Stimulated activated CD8-positive, alpha-beta memory T cell treated with anti-CD3 and anti-CD28 coated beads, Interleukin-7, amount 100 ng/mL, for 4 hours (primary cell): ENCODE data around the gene PLA2G2A.
"Not testable (repeated sequence)": the region's sequence is repeated elsewhere in the genome, so short reads cannot be mapped to it uniquely, and the experiment has no call there.

Experiments used
- DNase-seq, 2 donors: peaks; one replicate each; pipeline ENCODE4 v3.0.0-alpha.2; 2020; ENCODE audit warnings: low read depth in 2 of 2

The PLA2G2A gene

GRCh38 chr1:19979494-19979977, at the start of gene PLA2G2A:
PLA2G2A (minus strand) TSS chr1:19979618; CDS start chr1:19978773, 845 bp downstream.
- DNase-seq = no peak

- DNase-seq = no peak
These were observed 49.3 kb upstream of the PLA2G2A start for GRCh38 chr1:20028726-20029125.

GRCh38 chr1:20028125-20028524, 48.7 kb upstream of the PLA2G2A start:
- no peak for DNase-seq

GRCh38 chr1:20017741-20018140, 38.3 kb upstream of the PLA2G2A start:
- no peak for DNase-seq

GRCh38 chr1:20014153-20014552, 34.7 kb upstream of the PLA2G2A start:
- no peak for DNase-seq

- DNase-seq = no peak
These were observed 30.6 kb upstream of the PLA2G2A start for GRCh38 chr1:20010016-20010415.

- DNase-seq = no peak
These were observed 29.8 kb upstream of the PLA2G2A start for GRCh38 chr1:20009212-20009611.

- DNase-seq = no peak
These were observed 29.0 kb upstream of the PLA2G2A start for GRCh38 chr1:20008391-20008841.

- not testable (repeated sequence) for DNase-seq
These were observed 19.4 kb upstream of the PLA2G2A start for GRCh38 chr1:19998823-19999222.

- no peak for DNase-seq
These were observed 11.3 kb upstream of the PLA2G2A start for GRCh38 chr1:19990689-19991088.

- DNase-seq = not testable (repeated sequence)
These were observed 10.8 kb upstream of the PLA2G2A start for GRCh38 chr1:19990182-19990582.

GRCh38 chr1:19988267-19989006, 9.0 kb upstream of the PLA2G2A start:
- no peak for DNase-seq

GRCh38 chr1:19987719-19988118, 8.3 kb upstream of the PLA2G2A start:
- no peak for DNase-seq

GRCh38 chr1:19984409-19985016, 5.1 kb upstream of the PLA2G2A start:
- DNase-seq = not testable (repeated sequence)

- DNase-seq = no peak
These were observed 2.3 kb upstream of the PLA2G2A start for GRCh38 chr1:19981507-19982312.

GRCh38 chr1:19981170-19981506, 1.7 kb upstream of the PLA2G2A start:
- no peak for DNase-seq

- DNase-seq = no peak
These were observed 896 bp upstream of the PLA2G2A start for GRCh38 chr1:19980314-19980713.

GRCh38 chr1:19978143-19978542, 1.3 kb downstream of the PLA2G2A start:
- DNase-seq = no peak

GRCh38 chr1:19976317-19977003, 3.0 kb downstream of the PLA2G2A start:
- no peak for DNase-seq

GRCh38 chr1:19975423-19976193, 3.8 kb downstream of the PLA2G2A start:
- DNase-seq = no peak

- peak in 1 of 2 donors; percentile 2 for DNase-seq
These were observed 4.5 kb downstream of the PLA2G2A start for GRCh38 chr1:19974822-19975416.
